ENCODE measurements around the gene ALKAL2. TPM values are rescaled to one million over a fixed set of nuclear protein-coding genes. Genes with fewer than 3 reads are reported as not detected.

ALKAL2 gene
- total RNA-seq, 1 experiment from 2014 or later, result not detected

GRCh38 chr2:271917-272316 lies 16.0 kb downstream of the ALKAL2 start:
- no peak for DNase-seq (ENCODE audit: low read depth)

GRCh38 chr2:270861-271260 lies 17.0 kb downstream of the ALKAL2 start:
- DNase-seq (ENCODE audit: low read depth), result no peak

GRCh38 chr2:269356-270030 lies 18.4 kb downstream of the ALKAL2 start:
- no peak for DNase-seq (ENCODE audit: low read depth)

- DNase-seq (ENCODE audit: low read depth), result no peak
These were observed 19.6 kb downstream of the ALKAL2 start for GRCh38 chr2:268323-268722.

GRCh38 chr2:264493-265468 lies 23.1 kb downstream of the ALKAL2 start, which contains the start of gene ACP1:
TSS of gene ACP1 (plus strand) at chr2:264947. CDS start at chr2:264965, 18 bp downstream.
- DNase-seq (ENCODE audit: low read depth), result peak; percentile 87

- DNase-seq (ENCODE audit: low read depth), result no peak
These were observed 24.0 kb downstream of the ALKAL2 start, which contains the start of gene SH3YL1 for GRCh38 chr2:263774-264492. TSS of gene SH3YL1 (minus strand) at chr2:264032. CDS start at chr2:263984, 48 bp downstream.

- DNase-seq (ENCODE audit: low read depth), result no peak
These were observed 24.7 kb downstream of the ALKAL2 start for GRCh38 chr2:263022-263738.

GRCh38 chr2:262117-262516 lies 25.8 kb downstream of the ALKAL2 start:
- no peak for DNase-seq (ENCODE audit: low read depth)

GRCh38 chr2:260507-261161 lies 27.3 kb downstream of the ALKAL2 start:
- no peak for DNase-seq (ENCODE audit: low read depth)

- DNase-seq (ENCODE audit: low read depth), result no peak
These were observed 28.0 kb downstream of the ALKAL2 start for GRCh38 chr2:259789-260331.

GRCh38 chr2:258933-259332 lies 29.0 kb downstream of the ALKAL2 start:
- DNase-seq (ENCODE audit: low read depth), result no peak

GRCh38 chr2:257842-258241 lies 30.0 kb downstream of the ALKAL2 start:
- DNase-seq (ENCODE audit: low read depth), result no peak

- DNase-seq (ENCODE audit: low read depth), result no peak
These were observed 30.5 kb downstream of the ALKAL2 start for GRCh38 chr2:257429-257828.

GRCh38 chr2:256094-256493 lies 31.8 kb downstream of the ALKAL2 start:
- no peak for DNase-seq (ENCODE audit: low read depth)

- no peak for DNase-seq (ENCODE audit: low read depth)
These were observed 32.7 kb downstream of the ALKAL2 start for GRCh38 chr2:255195-255594.

GRCh38 chr2:254241-254640 lies 33.6 kb downstream of the ALKAL2 start:
- DNase-seq (ENCODE audit: low read depth), result no peak

GRCh38 chr2:253202-253638 lies 34.7 kb downstream of the ALKAL2 start:
- no peak for DNase-seq (ENCODE audit: low read depth)

GRCh38 chr2:252001-252602 lies 35.8 kb downstream of the ALKAL2 start:
- no peak for DNase-seq (ENCODE audit: low read depth)

GRCh38 chr2:249538-250042 lies 38.3 kb downstream of the ALKAL2 start:
- no peak for DNase-seq (ENCODE audit: low read depth)

- DNase-seq (ENCODE audit: low read depth), result no peak
These were observed 39.2 kb downstream of the ALKAL2 start for GRCh38 chr2:248724-249123.
